AG10803 (cell line): Measurements from ENCODE around the gene SV2A.
"Not testable (repeated sequence)": the region's sequence is repeated elsewhere in the genome, so short reads cannot be mapped to it uniquely, and the experiment has no call there.

ENCODE experiments used
- DNase-seq: peaks from one replicate; pipeline ENCODE4 v3.0.0; 2010; ENCODE audit warnings: low read depth
- H3K4me3 ChIP-seq: 2 replicates; pipeline ENCODE4 v1.5.1; 2011; ENCODE audit warnings: mild to moderate bottlenecking, low read length, control low read depth
- TF ChIP-seq, protein P1 (sequence below): conservative IDR thresholded peaks from 2 replicates; pipeline ENCODE4 v1.5.1; 2011; ENCODE audit warnings: mild to moderate bottlenecking, low read length, control low read depth, inconsistent platforms

The SV2A gene

DNA sequence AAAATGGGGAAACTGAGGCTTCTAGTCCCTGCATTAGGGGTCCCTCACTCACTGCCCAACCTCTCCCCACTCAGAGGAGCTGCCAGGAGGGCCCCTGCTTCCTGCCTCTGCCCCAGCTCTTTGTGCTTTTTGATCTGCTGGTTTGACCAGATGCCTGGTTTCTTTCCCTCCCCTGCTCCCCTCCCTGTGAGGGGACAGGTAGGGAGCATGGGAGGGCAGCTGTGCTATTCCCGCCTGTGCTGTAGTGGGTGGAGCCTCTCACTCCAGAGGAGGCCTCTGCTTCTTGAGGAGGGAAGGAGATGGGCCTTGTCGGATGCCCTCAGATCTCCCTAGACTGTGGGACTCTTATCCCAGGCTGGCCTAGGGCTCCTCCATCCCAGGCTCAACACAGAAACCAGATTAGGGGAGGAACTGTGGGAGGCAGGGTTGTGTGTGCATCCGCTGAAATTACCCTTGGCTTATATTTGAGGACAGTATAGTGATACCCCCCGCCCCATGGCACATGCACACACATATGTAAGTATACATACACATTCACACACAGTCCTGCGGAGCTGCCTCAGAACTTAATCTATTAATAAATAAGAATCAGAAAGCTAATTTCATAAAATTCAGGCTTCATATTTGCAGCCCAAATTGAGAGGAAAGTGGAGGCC is 13.7 kb downstream of the SV2A start:
- TF ChIP-seq, protein P1, sequence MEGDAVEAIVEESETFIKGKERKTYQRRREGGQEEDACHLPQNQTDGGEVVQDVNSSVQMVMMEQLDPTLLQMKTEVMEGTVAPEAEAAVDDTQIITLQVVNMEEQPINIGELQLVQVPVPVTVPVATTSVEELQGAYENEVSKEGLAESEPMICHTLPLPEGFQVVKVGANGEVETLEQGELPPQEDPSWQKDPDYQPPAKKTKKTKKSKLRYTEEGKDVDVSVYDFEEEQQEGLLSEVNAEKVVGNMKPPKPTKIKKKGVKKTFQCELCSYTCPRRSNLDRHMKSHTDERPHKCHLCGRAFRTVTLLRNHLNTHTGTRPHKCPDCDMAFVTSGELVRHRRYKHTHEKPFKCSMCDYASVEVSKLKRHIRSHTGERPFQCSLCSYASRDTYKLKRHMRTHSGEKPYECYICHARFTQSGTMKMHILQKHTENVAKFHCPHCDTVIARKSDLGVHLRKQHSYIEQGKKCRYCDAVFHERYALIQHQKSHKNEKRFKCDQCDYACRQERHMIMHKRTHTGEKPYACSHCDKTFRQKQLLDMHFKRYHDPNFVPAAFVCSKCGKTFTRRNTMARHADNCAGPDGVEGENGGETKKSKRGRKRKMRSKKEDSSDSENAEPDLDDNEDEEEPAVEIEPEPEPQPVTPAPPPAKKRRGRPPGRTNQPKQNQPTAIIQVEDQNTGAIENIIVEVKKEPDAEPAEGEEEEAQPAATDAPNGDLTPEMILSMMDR = no peak
- no peak overlapping the region for H3K4me3 ChIP-seq
- DNase-seq = no peak

DNA sequence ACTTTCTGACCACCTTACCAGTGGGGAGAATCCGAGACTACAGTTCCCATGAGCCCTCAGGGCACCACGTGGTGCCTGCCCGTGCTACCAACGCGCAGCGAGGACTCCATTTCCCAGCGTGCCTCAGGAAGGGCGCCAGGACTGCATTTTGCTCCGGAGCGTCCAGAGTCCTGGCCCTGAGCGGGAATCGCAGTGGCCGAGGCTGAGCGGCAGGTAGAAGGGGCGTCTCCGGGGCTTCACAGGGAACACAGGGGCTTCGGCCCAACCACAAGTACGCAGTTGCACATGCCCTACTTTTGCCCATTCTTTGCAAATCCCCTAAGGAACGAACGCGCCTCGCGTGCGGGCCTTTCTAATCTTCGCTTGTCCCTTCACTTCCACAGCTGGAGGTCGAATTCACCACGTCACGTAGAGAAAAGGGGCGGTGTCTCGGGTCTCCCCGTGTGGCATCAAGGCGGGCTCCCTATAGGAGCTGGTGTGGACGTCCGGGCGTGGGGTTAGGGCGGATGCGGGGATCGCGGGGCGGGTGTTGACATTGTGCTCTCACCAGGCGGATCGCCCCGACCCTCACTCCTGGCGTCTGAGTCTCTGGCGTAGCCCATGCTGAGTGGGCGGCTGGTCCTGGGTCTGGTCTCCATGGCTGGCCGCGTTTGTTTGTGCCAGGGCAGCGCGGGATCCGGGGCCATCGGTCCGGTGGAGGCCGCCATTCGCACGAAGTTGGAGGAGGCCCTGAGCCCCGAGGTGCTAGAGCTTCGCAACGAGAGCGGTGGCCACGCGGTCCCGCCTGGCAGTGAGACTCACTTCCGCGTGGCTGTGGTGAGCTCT is 18.0 kb downstream of the SV2A start, which contains the start of gene BOLA1:
Gene BOLA1 (plus strand): TSS at position 109 of the 825 bp plus-strand sequence. CDS start 492 bp downstream, at position 601.
- peak; percentile 80 for DNase-seq
- H3K4me3 ChIP-seq = peak within 1 kb of the TSS; percentile 70
- TF ChIP-seq, protein P1 = no peak

DNA sequence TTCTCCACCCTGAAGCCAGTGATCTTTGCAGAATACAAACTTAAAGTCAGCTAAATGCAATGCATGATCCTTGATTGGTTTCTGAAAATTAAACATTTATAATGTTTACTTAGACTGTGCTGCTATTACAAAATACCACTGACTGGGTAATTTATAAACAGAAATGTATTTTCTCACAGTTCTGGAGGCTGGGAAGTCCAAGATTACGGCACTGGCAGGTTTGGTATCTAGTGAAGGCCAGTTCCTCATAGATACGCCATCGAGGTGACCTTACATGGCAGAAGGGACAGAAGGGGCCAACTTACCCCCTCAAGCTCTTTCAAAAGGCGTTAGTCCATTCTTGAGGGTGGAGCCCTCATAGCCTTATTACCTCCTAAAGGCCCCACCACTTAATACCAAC is 21.1 kb downstream of the SV2A start:
- H3K4me3 ChIP-seq = no peak overlapping the region
- no peak for DNase-seq
- TF ChIP-seq, protein P1 = no peak

DNA sequence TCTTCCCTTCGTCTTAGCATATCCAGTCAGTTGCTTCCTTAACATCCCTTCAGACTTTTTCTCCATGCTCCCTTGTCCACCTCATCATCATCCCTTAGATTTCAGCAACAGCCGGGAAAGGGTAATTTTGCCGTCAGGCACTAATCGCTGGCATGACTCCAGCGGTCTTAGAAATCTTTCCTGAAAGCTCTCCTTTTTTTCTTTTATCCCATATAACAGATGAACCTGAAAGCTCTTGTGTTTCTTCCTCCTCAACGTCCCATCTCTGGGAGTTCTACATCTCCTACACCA is 28.7 kb downstream of the SV2A start:
- peak; percentile 43 for DNase-seq
- TF ChIP-seq, protein P1 = no peak
- H3K4me3 ChIP-seq = peak overlapping the region; percentile 79

DNA sequence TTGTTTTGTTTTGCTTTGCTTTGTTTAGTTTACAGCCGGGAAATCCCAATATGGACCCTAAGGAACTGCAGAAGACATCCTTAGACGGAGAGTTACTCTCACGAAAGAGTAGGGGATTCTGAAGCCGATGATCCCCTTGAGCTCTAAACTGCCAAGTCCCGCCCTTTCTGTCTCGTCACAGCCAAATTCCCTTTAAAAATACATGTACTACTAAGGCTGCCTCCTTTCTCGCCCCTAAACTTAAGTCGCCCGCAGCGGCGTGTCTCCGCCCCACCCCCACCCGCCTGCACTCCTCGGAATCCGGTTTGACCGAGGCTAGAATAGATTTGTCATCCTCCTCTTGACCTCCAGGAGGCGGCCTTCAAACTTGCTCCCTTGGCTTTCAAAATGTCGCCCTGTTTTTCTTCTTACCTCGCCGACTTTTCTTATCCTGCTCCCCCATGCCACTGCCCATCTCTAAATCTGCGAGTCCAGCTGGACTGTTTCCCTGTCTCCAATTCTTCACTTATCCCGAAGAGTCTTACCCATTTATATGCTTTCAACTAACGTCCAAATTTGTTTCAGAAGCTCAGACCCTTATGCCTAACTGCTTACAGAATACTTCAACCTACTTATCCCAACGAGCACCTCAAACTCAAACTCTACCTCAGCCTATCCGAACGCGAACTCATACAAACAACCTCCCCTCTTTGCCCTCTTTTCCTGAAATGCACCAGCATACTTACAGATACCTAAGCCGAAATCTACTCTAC is 29.2 kb downstream of the SV2A start:
- H3K4me3 ChIP-seq = peak overlapping the region; percentile 79
- TF ChIP-seq, protein P1 = peak; percentile 71
- peak; percentile 83 for DNase-seq

DNA sequence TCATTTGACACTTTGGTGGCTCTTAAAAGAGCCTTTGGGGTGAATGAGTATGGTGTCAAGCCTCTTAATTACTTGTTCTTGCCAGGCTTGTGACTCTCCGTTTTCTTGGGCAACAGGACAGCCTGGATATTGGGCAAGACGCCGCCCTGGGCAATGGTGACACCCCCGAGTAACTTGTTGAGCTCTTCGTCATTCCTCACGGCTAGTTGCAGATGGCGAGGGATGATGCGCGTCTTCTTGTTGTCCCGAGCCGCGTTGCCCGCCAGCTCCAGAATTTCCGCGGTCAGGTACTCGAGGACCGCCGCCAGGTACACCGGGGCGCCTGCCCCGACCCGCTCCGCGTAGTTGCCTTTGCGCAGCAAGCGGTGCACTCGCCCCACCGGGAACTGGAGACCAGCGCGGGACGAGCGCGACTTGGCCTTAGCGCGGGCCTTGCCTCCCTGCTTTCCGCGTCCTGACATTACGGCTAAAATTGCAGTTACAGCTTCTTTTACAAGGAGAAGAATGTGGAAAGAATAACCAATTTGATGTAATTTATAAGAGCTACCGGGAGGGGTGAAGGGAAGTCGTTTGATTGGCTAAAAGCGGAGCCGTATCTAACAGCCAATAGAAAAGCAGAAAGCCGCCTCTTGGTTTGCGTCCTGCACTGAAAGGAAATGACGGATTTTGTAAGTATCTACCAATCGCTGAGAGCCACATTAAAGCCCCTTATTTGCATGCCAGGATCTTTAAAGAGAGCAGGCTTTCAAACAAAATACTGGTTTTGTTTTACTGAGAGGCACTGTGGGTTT is 30.0 kb downstream of the SV2A start:
- H3K4me3 ChIP-seq = peak overlapping the region; percentile 79
- DNase-seq = peak; percentile 99
- TF ChIP-seq, protein P1 = no peak

DNA sequence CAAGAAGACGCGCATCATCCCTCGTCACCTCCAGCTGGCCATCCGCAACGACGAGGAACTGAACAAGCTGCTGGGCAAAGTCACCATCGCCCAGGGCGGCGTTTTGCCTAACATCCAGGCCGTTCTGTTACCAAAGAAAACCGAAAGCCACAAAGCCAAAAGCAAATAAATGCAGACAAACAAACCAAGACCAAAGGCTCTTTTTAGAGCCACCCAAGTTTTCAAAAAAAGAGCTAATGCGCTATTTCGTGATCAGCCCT is 30.5 kb downstream of the SV2A start:
- not testable (repeated sequence) for DNase-seq
- H3K4me3 ChIP-seq = peak overlapping the region; percentile 79
